Upper lobe of left lung (tissue), 6 donors: ENCODE measurements around the gene AKNAD1. TPM values are rescaled to one million over a fixed set of nuclear protein-coding genes. Genes with fewer than 3 reads are reported as not detected.
A peak's percentile ranks its signal among the peaks of the same experiment; 100 is the strongest.

ENCODE experiments used
- ATAC-seq, 2 donors: fragments of 200-7000 bp; cut with Tn5 transposase; one replicate each; pipeline ENCODE4 v1.9.1; 2022; ENCODE audit warnings: mild to moderate bottlenecking in 2 of 2, moderate library complexity in 2 of 2; ENCODE audit not compliant: low FRiP score in 2 of 2
- DNase-seq, 2 donors: peaks; one replicate each; pipeline ENCODE4 v3.0.0-alpha.2; 2019 to 2020
- H3K27ac ChIP-seq, 4 donors: fragments of 200-600 bp; sonication (generic); one replicate each; pipeline ENCODE4 v1.5.1; 2016 to 2019
- H3K27me3 ChIP-seq, 4 donors: fragments of 200-600 bp; sonication (generic); one replicate each; pipeline ENCODE4 v1.5.1; 2017 to 2019
- H3K36me3 ChIP-seq, 4 donors: fragments of 200-600 bp; sonication (generic); one replicate each; pipeline ENCODE4 v1.5.1; 2016 to 2019
- H3K4me1 ChIP-seq, 4 donors: fragments of 200-600 bp; sonication (generic); one replicate each; pipeline ENCODE4 v1.5.1; 2018 to 2019
- H3K4me3 ChIP-seq, 4 donors: fragments of 200-600 bp; sonication (generic); one replicate each; pipeline ENCODE4 v1.5.1; 2017 to 2019; ENCODE audit warnings: mild to moderate bottlenecking in 2 of 4, moderate library complexity in 1 of 4
- H3K9me3 ChIP-seq, 4 donors: fragments of 200-600 bp; sonication (generic); one replicate each; pipeline ENCODE4 v1.5.1; 2018 to 2019
- CTCF ChIP-seq, 6 experiments: fragments of 450-650 bp in 4 of 6; fragments of 200-600 bp in 2 of 6; sonication (generic) in 2 of 6; IDR thresholded peaks; one replicate each; pipeline ENCODE4 v1.5.1; 2016 to 2019; ENCODE audit warnings: antibody characterized with exemption in 6 of 6
- EP300 ChIP-seq, 4 donors: sonication (generic); formaldehyde crosslinking; IDR thresholded peaks; one replicate each; pipeline ENCODE4 v1.5.1; 2017; ENCODE audit warnings: antibody characterized with exemption in 4 of 4, control low read depth in 2 of 4
- POLR2A ChIP-seq, 4 donors: fragments of 450-650 bp; IDR thresholded peaks; one replicate each; pipeline ENCODE4 v1.5.1; 2016 to 2017; ENCODE audit warnings: antibody characterized with exemption in 4 of 4, mild to moderate bottlenecking in 2 of 4
- POLR2AphosphoS5 ChIP-seq, 2 donors: sonication (generic); formaldehyde crosslinking; IDR thresholded peaks; one replicate each; pipeline ENCODE4 v1.5.1; 2017; ENCODE audit warnings: antibody characterized with exemption in 2 of 2
- WGBS, 2 donors: methylation state at CpG; one replicate each; pipeline ENCODE4 v1.1.5; 2017 to 2018; 5-methylcytosine and 5-hydroxymethylcytosine counted together
- total RNA-seq, 6 donors: library from RNA; depleted of rRNA in 4 of 6; stranded (reverse); fragments of >200 nt in 4 of 6; gene quantifications; one replicate each; pipeline versions ENCODE4 v1.1.0 to v1.2.1, GENCODE V29; 2016 to 2021
- donor health status: DM: no; HTN: no; CAD: no; lungs with moderate emphysema.
- donor health status: DM: no; HTN: yes; CAD: no; lungs with severe emphysema.

AKNAD1 gene
- total RNA-seq, 6 donors from 2014 or later, result 0.46 to 0.84 TPM; not detected in 4

GRCh38 chr1:108828074-108828961 lies 28.6 kb downstream of the AKNAD1 start:
- H3K27ac ChIP-seq, result peak overlapping the region; percentile 57 to 78 (median 76)
- ATAC-seq, result peak; percentile 62 to 84

GRCh38 chr1:108826081-108826635 lies 30.7 kb downstream of the AKNAD1 start:
- no peak for DNase-seq
- TF ChIP-seq EP300 (IDR thresholded peaks at IDR 0.05) (no peak), POLR2A (IDR thresholded peaks at IDR 0.05) (no peak), POLR2AphosphoS5 (IDR thresholded peaks at IDR 0.05) (no peak), CTCF (IDR thresholded peaks at IDR 0.05) (no peak)
- Histone ChIP-seq H3K4me3 (no peak overlapping the region), H3K27ac (no peak overlapping the region), H3K27me3 (no peaks in the 10 kb centered on the region), H3K36me3 (no peaks in the 10 kb centered on the region), H3K9me3 (no peaks in the 10 kb centered on the region), H3K4me1 (peaks cover 8 to 19% (median 13%) of the 10 kb centered on the region in 4 donors)
- no peak for ATAC-seq
- WGBS, 2 donors, result 91 to 93% methylated on average over 3 of the region's 3 CpGs

More at GRCh38 chr1:108828074-108828961, 28.6 kb downstream of the AKNAD1 start:
- TF ChIP-seq CTCF (IDR thresholded peaks at IDR 0.05) (peak; percentile 53 to 80 (median 71)), POLR2AphosphoS5 (IDR thresholded peaks at IDR 0.05) (peak; percentile 48 to 77), EP300 (IDR thresholded peaks at IDR 0.05) (peak in 2 of 4 donors; percentile 3 to 47), POLR2A (IDR thresholded peaks at IDR 0.05) (peak in 1 of 4 donors; percentile 20)
- Histone ChIP-seq H3K4me3 (no peak overlapping the region), H3K4me1 (peaks cover 15 to 19% (median 17%) of the 10 kb centered on the region in 4 donors), H3K9me3 (no peaks in the 10 kb centered on the region), H3K27me3 (no peaks in the 10 kb centered on the region), H3K36me3 (no peaks in the 10 kb centered on the region)
- 32 to 36% methylated on average over 12 of the region's 12 CpGs for WGBS, 2 donors
- peak; percentile 74 for DNase-seq

GRCh38 chr1:108824051-108824450 lies 32.8 kb downstream of the AKNAD1 start:
- no peak overlapping the region for H3K4me3 ChIP-seq
- 96 to 100% methylated on average over 3 of the region's 3 CpGs for WGBS, 2 donors
- ATAC-seq (no peak), DNase-seq (no peak)
- H3K4me1 ChIP-seq, result peaks cover 4 to 7% (median 6%) of the 10 kb centered on the region in 4 donors
- TF ChIP-seq CTCF (IDR thresholded peaks at IDR 0.05) (no peak), EP300 (IDR thresholded peaks at IDR 0.05) (no peak)
- no peaks in the 10 kb centered on the region for H3K36me3 ChIP-seq
- H3K9me3 ChIP-seq, result no peaks in the 10 kb centered on the region
- no peaks in the 10 kb centered on the region for H3K27me3 ChIP-seq
- no peak overlapping the region for H3K27ac ChIP-seq

- no peak for ATAC-seq
- no peaks in the 10 kb centered on the region for H3K27me3 ChIP-seq
- no peak for TF ChIP-seq CTCF (IDR thresholded peaks at IDR 0.05)
- TF ChIP-seq POLR2AphosphoS5 (IDR thresholded peaks at IDR 0.05), result no peak
- TF ChIP-seq EP300 (IDR thresholded peaks at IDR 0.05), result no peak
- no peak for TF ChIP-seq POLR2A (IDR thresholded peaks at IDR 0.05)
These were observed 33.3 kb downstream of the AKNAD1 start for GRCh38 chr1:108823632-108824031.

More at GRCh38 chr1:108823632-108824031, 33.3 kb downstream of the AKNAD1 start:
- Histone ChIP-seq H3K4me3 (no peak overlapping the region), H3K9me3 (no peaks in the 10 kb centered on the region), H3K36me3 (no peaks in the 10 kb centered on the region), H3K27ac (no peak overlapping the region), H3K4me1 (peaks cover 4 to 7% (median 6%) of the 10 kb centered on the region in 4 donors)
- DNase-seq, result no peak
- 67 to 90% methylated on average over 3 of the region's 3 CpGs for WGBS, 2 donors
